ENCODE data around the gene GOLGA6L10. TPM values are rescaled to one million over a fixed set of nuclear protein-coding genes. Genes with fewer than 3 reads are reported as not detected.
"Not testable (repeated sequence)": the region's sequence is repeated elsewhere in the genome, so short reads cannot be mapped to it uniquely, and the experiment has no call there.

Gene GOLGA6L10
- total RNA-seq, 1 experiment from 2014 or later: 3.8 TPM

- POLR2A ChIA-PET: not testable (repeated sequence)
Observed at GRCh38 chr15:82324831-82325230, 24.4 kb downstream of the GOLGA6L10 start.

DNA sequence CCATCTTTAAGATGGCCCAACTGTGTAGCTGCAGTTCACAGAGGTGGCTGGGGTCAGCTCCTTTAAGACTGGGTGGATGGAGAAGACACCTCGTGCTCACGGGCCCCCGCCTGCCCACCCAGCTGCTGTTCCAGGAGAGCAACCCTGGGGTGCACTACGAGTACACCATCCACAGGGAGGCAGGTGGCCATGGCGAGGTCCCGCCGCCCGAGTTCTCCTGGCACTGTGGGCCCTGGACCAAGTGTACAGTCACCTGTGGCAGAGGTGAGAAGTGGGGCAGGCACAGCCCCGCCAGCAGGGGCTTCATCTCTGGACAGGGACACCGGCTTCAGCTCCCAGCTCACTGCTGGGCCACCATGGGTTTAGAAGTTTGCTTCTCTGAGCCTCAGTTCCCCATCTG lies 26.8 kb downstream of the GOLGA6L10 start:
- H3K36me3 Mint-ChIP-seq (ENCODE audit: insufficient read depth, unreplicated experiment); H3K27me3 Mint-ChIP-seq (ENCODE audit: insufficient read depth, unreplicated experiment); H3K4me1 Mint-ChIP-seq (ENCODE audit: low read depth, unreplicated experiment); CTCF ChIA-PET; BruUV-seq (replicated peaks); H3K36me3 ChIP-seq (ENCODE audit: control insufficient read depth, insufficient read depth, low read length); POLR2A ChIA-PET; H3K4me1 ChIP-seq; H3K9me3 Mint-ChIP-seq (ENCODE audit: unreplicated experiment); intact Hi-C loops (cut with micrococcal nuclease; ENCODE audit: unreplicated experiment); H3K27me3 ChIP-seq (replicated peaks; ENCODE audit: control insufficient read depth, insufficient read depth, low read length); H3K27ac Mint-ChIP-seq (ENCODE audit: unreplicated experiment); H3K9me3 ChIP-seq; H3K4me3 ChIP-seq (ENCODE audit: low read depth, low read length); H3K4me3 Mint-ChIP-seq (ENCODE audit: unreplicated experiment); DNase-seq: not testable (repeated sequence)

More at GRCh38 chr15:82324831-82325230, 24.4 kb downstream of the GOLGA6L10 start:
- H3K27me3 Mint-ChIP-seq (ENCODE audit: insufficient read depth, unreplicated experiment); H3K9me3 ChIP-seq; intact Hi-C loops (cut with micrococcal nuclease; ENCODE audit: unreplicated experiment); H3K4me3 ChIP-seq (ENCODE audit: low read depth, low read length); H3K27me3 ChIP-seq (replicated peaks; ENCODE audit: control insufficient read depth, insufficient read depth, low read length); H3K27ac Mint-ChIP-seq (ENCODE audit: unreplicated experiment); H3K4me3 Mint-ChIP-seq (ENCODE audit: unreplicated experiment); H3K9me3 Mint-ChIP-seq (ENCODE audit: unreplicated experiment); CTCF ChIA-PET; H3K36me3 ChIP-seq (ENCODE audit: control insufficient read depth, insufficient read depth, low read length); H3K36me3 Mint-ChIP-seq (ENCODE audit: insufficient read depth, unreplicated experiment); H3K4me1 Mint-ChIP-seq (ENCODE audit: low read depth, unreplicated experiment); H3K4me1 ChIP-seq; BruUV-seq (replicated peaks): not testable (repeated sequence)
- DNase-seq: peak in 1 of 2 experiments; percentile 16

GRCh38 chr15:82320861-82321260 lies 28.4 kb downstream of the GOLGA6L10 start:
- H3K36me3 Mint-ChIP-seq (ENCODE audit: insufficient read depth, unreplicated experiment); intact Hi-C loops (cut with micrococcal nuclease; ENCODE audit: unreplicated experiment); H3K27me3 ChIP-seq (replicated peaks; ENCODE audit: control insufficient read depth, insufficient read depth, low read length); H3K27ac Mint-ChIP-seq (ENCODE audit: unreplicated experiment); H3K27me3 Mint-ChIP-seq (ENCODE audit: insufficient read depth, unreplicated experiment); H3K4me3 Mint-ChIP-seq (ENCODE audit: unreplicated experiment); H3K36me3 ChIP-seq (ENCODE audit: control insufficient read depth, insufficient read depth, low read length); H3K4me3 ChIP-seq (ENCODE audit: low read depth, low read length); H3K9me3 ChIP-seq; BruUV-seq (replicated peaks); H3K4me1 Mint-ChIP-seq (ENCODE audit: low read depth, unreplicated experiment); H3K4me1 ChIP-seq; DNase-seq; CTCF ChIA-PET; H3K9me3 Mint-ChIP-seq (ENCODE audit: unreplicated experiment); POLR2A ChIA-PET: not testable (repeated sequence)

GRCh38 chr15:82319522-82320278 lies 29.6 kb downstream of the GOLGA6L10 start:
- BruUV-seq (replicated peaks); H3K4me1 Mint-ChIP-seq (ENCODE audit: low read depth, unreplicated experiment); H3K27me3 ChIP-seq (replicated peaks; ENCODE audit: control insufficient read depth, insufficient read depth, low read length); H3K36me3 Mint-ChIP-seq (ENCODE audit: insufficient read depth, unreplicated experiment); CTCF ChIA-PET; H3K9me3 Mint-ChIP-seq (ENCODE audit: unreplicated experiment); H3K9me3 ChIP-seq; H3K4me1 ChIP-seq; H3K36me3 ChIP-seq (ENCODE audit: control insufficient read depth, insufficient read depth, low read length); H3K4me3 ChIP-seq (ENCODE audit: low read depth, low read length); intact Hi-C loops (cut with micrococcal nuclease; ENCODE audit: unreplicated experiment); H3K4me3 Mint-ChIP-seq (ENCODE audit: unreplicated experiment); H3K27ac Mint-ChIP-seq (ENCODE audit: unreplicated experiment); DNase-seq; H3K27me3 Mint-ChIP-seq (ENCODE audit: insufficient read depth, unreplicated experiment); POLR2A ChIA-PET: not testable (repeated sequence)

GRCh38 chr15:82318281-82318680 lies 31.0 kb downstream of the GOLGA6L10 start:
- H3K27ac Mint-ChIP-seq (ENCODE audit: unreplicated experiment); H3K4me1 ChIP-seq; CTCF ChIA-PET; H3K4me1 Mint-ChIP-seq (ENCODE audit: low read depth, unreplicated experiment); H3K36me3 ChIP-seq (ENCODE audit: control insufficient read depth, insufficient read depth, low read length); H3K27me3 ChIP-seq (replicated peaks; ENCODE audit: control insufficient read depth, insufficient read depth, low read length); intact Hi-C loops (cut with micrococcal nuclease; ENCODE audit: unreplicated experiment); BruUV-seq (replicated peaks); H3K4me3 ChIP-seq (ENCODE audit: low read depth, low read length); H3K4me3 Mint-ChIP-seq (ENCODE audit: unreplicated experiment); DNase-seq; H3K36me3 Mint-ChIP-seq (ENCODE audit: insufficient read depth, unreplicated experiment); POLR2A ChIA-PET; H3K27me3 Mint-ChIP-seq (ENCODE audit: insufficient read depth, unreplicated experiment); H3K9me3 Mint-ChIP-seq (ENCODE audit: unreplicated experiment); H3K9me3 ChIP-seq: not testable (repeated sequence)

- H3K9me3 ChIP-seq; H3K4me1 ChIP-seq; H3K36me3 ChIP-seq (ENCODE audit: control insufficient read depth, insufficient read depth, low read length); H3K27me3 Mint-ChIP-seq (ENCODE audit: insufficient read depth, unreplicated experiment); BruUV-seq (replicated peaks); CTCF ChIA-PET; H3K27ac Mint-ChIP-seq (ENCODE audit: unreplicated experiment); intact Hi-C loops (cut with micrococcal nuclease; ENCODE audit: unreplicated experiment); H3K4me1 Mint-ChIP-seq (ENCODE audit: low read depth, unreplicated experiment); H3K4me3 ChIP-seq (ENCODE audit: low read depth, low read length); H3K36me3 Mint-ChIP-seq (ENCODE audit: insufficient read depth, unreplicated experiment); H3K27me3 ChIP-seq (replicated peaks; ENCODE audit: control insufficient read depth, insufficient read depth, low read length); DNase-seq; H3K4me3 Mint-ChIP-seq (ENCODE audit: unreplicated experiment); POLR2A ChIA-PET; H3K9me3 Mint-ChIP-seq (ENCODE audit: unreplicated experiment): not testable (repeated sequence)
Observed at GRCh38 chr15:82317516-82317915, 31.8 kb downstream of the GOLGA6L10 start.
